HCT116 (cell line): Measurements from ENCODE around the gene CPT1C. TPM values are rescaled to one million over a fixed set of nuclear protein-coding genes. Genes with fewer than 3 reads are reported as not detected.
A peak's percentile ranks its signal among the peaks of the same experiment; 100 is the strongest.

Experiments used
- ATAC-seq: fragments of 200-7000 bp; cut with Tn5 transposase; 2 replicates; pipeline ENCODE4 v1.9.1; 2020; ENCODE audit warnings: mild to moderate bottlenecking, moderate library complexity
- BruUV-seq: library from RNA; stranded (reverse); fragments of 400-500 nt; replicated peaks from 2 replicates; lab custom pipeline; 2021; lab: Mats Ljungman, UMichigan
- CTCF ChIA-PET: fragments of 300-600 bp; sonication (Branson Sonifier 250); formaldehyde crosslinking; loops from one replicate; lab custom pipeline; 2021; ENCODE audit warnings: antibody characterized with exemption; lab: Charles Lee
- POLR2A ChIA-PET: fragments of 300-600, 350-600 bp; sonication (Branson Sonifier 250); formaldehyde crosslinking; loops from one replicate; lab custom pipeline; 2021; ENCODE audit warnings: antibody characterized with exemption; lab: Charles Lee
- RAD21 ChIA-PET, 2 experiments: fragments of 300-600 bp; sonication (Branson Sonifier 250); formaldehyde crosslinking; loops; one replicate each; lab custom pipeline; 2023; ENCODE audit warnings: low total read pairs in 2 of 2; ENCODE audit not compliant: uncharacterized antibody in 2 of 2, unreplicated experiment in 2 of 2, low non-redundant PET in 1 of 2; lab: Charles Lee
- DNase-seq: peaks from one replicate; pipeline ENCODE4 v3.0.0-alpha.2; 2010; ENCODE audit warnings: low read depth, low spot score
- H2AFZ ChIP-seq: fragments of 200-600 bp; shearing (Covaris generic), sonication (generic); 2 replicates; pipeline ENCODE4 v1.6.1; 2017; ENCODE audit warnings: low read depth, mixed run types, mixed read lengths, antibody characterized with exemption, low read length; ENCODE audit not compliant: poor library complexity, severe bottlenecking
- H3K27ac ChIP-seq: 2 replicates; pipeline ENCODE4 v1.5.1; 2012; ENCODE audit warnings: low read depth, low read length
- H3K27me3 ChIP-seq: fragments of 200-600 bp; sonication (generic); 2 replicates; pipeline ENCODE4 v1.6.1; 2016; ENCODE audit warnings: mixed run types, low read length, mixed read lengths; ENCODE audit not compliant: insufficient read depth
- H3K36me3 ChIP-seq, 2 experiments: fragments of 200-500 bp in 1 of 2; fragments of 200-600 bp in 1 of 2; sonication (Bioruptor generic) in 1 of 2; sonication (generic) in 1 of 2; 2 replicates each; pipeline versions ENCODE4 v1.5.1 to v1.6.1; 2014 to 2016; ENCODE audit warnings: low read length in 2 of 2, inconsistent platforms in 1 of 2, mixed read lengths in 1 of 2, mixed run types in 1 of 2; ENCODE audit not compliant: insufficient read depth in 2 of 2, control insufficient read depth in 1 of 2
- H3K4me1 ChIP-seq, 2 experiments: fragments of 200-600 bp in 1 of 2; sonication (generic) in 1 of 2; 2 replicates each; pipeline versions ENCODE4 v1.5.1 to v1.6.1; 2012 to 2017; ENCODE audit warnings: low read length in 2 of 2, inconsistent platforms in 1 of 2, mild to moderate bottlenecking in 1 of 2, mixed read lengths in 1 of 2, mixed run types in 1 of 2, moderate library complexity in 1 of 2; ENCODE audit not compliant: insufficient read depth in 2 of 2, control insufficient read depth in 1 of 2
- H3K4me2 ChIP-seq: fragments of 200-600 bp; sonication (generic); 2 replicates; pipeline ENCODE4 v1.6.1; 2017; ENCODE audit warnings: mixed run types, low read length, mixed read lengths
- H3K4me3 ChIP-seq, 2 experiments: fragments of 200-600 bp in 1 of 2; sonication (generic) in 1 of 2; replicated peaks in 1 of 2; 2 replicates each; pipeline ENCODE4 v1.5.1; 2011 to 2016; ENCODE audit warnings: low read length in 2 of 2, control low read depth in 1 of 2, low read depth in 1 of 2, mild to moderate bottlenecking in 1 of 2, mixed read lengths in 1 of 2, mixed run types in 1 of 2
- H3K79me2 ChIP-seq: fragments of 200-600 bp; sonication (generic); 2 replicates; pipeline ENCODE4 v1.6.1; 2017; ENCODE audit warnings: mild to moderate bottlenecking, mixed run types, low read length, moderate library complexity, mixed read lengths; ENCODE audit not compliant: insufficient read depth
- H3K9ac ChIP-seq: fragments of 200-600 bp; sonication (generic); 2 replicates; pipeline ENCODE4 v1.6.1; 2016; ENCODE audit warnings: low read length, mixed read lengths
- H3K9me2 ChIP-seq: fragments of 200-600 bp; sonication (generic), shearing (Covaris generic); 2 replicates; pipeline ENCODE4 v1.6.1; 2017; ENCODE audit warnings: mixed run types, mild to moderate bottlenecking, moderate library complexity; ENCODE audit not compliant: insufficient read depth
- H3K9me3 ChIP-seq, 2 experiments: fragments of 200-500 bp in 1 of 2; fragments of 200-600 bp in 1 of 2; sonication (Bioruptor generic) in 1 of 2; sonication (generic) in 1 of 2; 2 replicates each; pipeline ENCODE4 v1.6.1; 2014 to 2017; ENCODE audit warnings: low read length in 2 of 2, mixed read lengths in 2 of 2, inconsistent platforms in 1 of 2, low read depth in 1 of 2, mild to moderate bottlenecking in 1 of 2, mixed run types in 1 of 2, moderate library complexity in 1 of 2; ENCODE audit not compliant: control insufficient read depth in 1 of 2, insufficient read depth in 1 of 2
- H4K20me1 ChIP-seq: fragments of 200-600 bp; sonication (generic), shearing (Covaris generic); 2 replicates; pipeline ENCODE4 v1.6.1; 2017; ENCODE audit warnings: mixed run types, mild to moderate bottlenecking, moderate library complexity; ENCODE audit not compliant: insufficient read depth
- EGR1 ChIP-seq: IDR thresholded peaks from 2 replicates; pipeline ENCODE4 v1.6.1; 2012; ENCODE audit warnings: low read depth
- EZH2phosphoT487 ChIP-seq: fragments of 200-600 bp; IDR thresholded peaks from 2 replicates; pipeline ENCODE4 v1.6.1; 2018; ENCODE audit warnings: antibody characterized with exemption, borderline replicate concordance
- POLR2A ChIP-seq: IDR thresholded peaks from 2 replicates; pipeline ENCODE4 v1.7.0; 2011; ENCODE audit warnings: borderline replicate concordance; ENCODE audit not compliant: insufficient read depth, insufficient read length; ENCODE audit errors: extremely low read depth
- POLR2AphosphoS5 ChIP-seq: IDR thresholded peaks from 2 replicates; pipeline ENCODE4 v1.6.1; 2011; ENCODE audit warnings: mild to moderate bottlenecking, low read depth, low read length, moderate library complexity
- RAD21 ChIP-seq: IDR thresholded peaks from 2 replicates; pipeline ENCODE4 v1.6.1; 2012; ENCODE audit warnings: low read depth, mild to moderate bottlenecking
- SRF ChIP-seq: IDR thresholded peaks from 2 replicates; pipeline ENCODE4 v1.6.1; 2012; ENCODE audit warnings: low read depth
- YY1 ChIP-seq: IDR thresholded peaks from 2 replicates; pipeline ENCODE4 v1.6.1; 2011; ENCODE audit warnings: low read length, low read depth, moderate library complexity, mild to moderate bottlenecking; ENCODE audit not compliant: insufficient replicate concordance; ENCODE audit errors: extremely low read depth
- ZFX ChIP-seq: fragments of 450-650 bp; IDR thresholded peaks from 2 replicates; pipeline ENCODE4 v1.6.1; 2017
- ZNF274 ChIP-seq: fragments of 200-500 bp; sonication (Bioruptor generic); IDR thresholded peaks from 2 replicates; pipeline ENCODE4 v1.6.1; 2014; ENCODE audit warnings: mild to moderate bottlenecking, low read depth, low read length, inconsistent platforms
- intact Hi-C: fragments of 100-400 bp; cut with micrococcal nuclease; formaldehyde crosslinking; loops from 2 replicates; pipeline ENCODE4 v1.10.0; 2022
- total RNA-seq: library from RNA; stranded (reverse); gene quantifications from one replicate; pipeline ENCODE4 v1.2.1, GENCODE V29; 2021; ENCODE audit not compliant: unreplicated experiment
- TF ChIP-seq, protein P1 (sequence below): IDR thresholded peaks from 2 replicates; pipeline ENCODE4 v1.6.1; 2011; ENCODE audit warnings: mild to moderate bottlenecking, low read length, moderate library complexity; ENCODE audit not compliant: insufficient replicate concordance; ENCODE audit errors: extremely low read depth
- TF ChIP-seq, protein P2 (sequence below): IDR thresholded peaks from 2 replicates; pipeline ENCODE4 v1.6.1; 2012
- TF ChIP-seq, protein P3 (sequence below): IDR thresholded peaks from 2 replicates; pipeline ENCODE4 v1.6.1; 2012; ENCODE audit warnings: low read depth
- TF ChIP-seq, protein P4 (sequence below), 3 experiments: fragments of 200-600 bp in 1 of 3; sonication (generic) in 1 of 3; IDR thresholded peaks in 2 of 3; conservative IDR thresholded peaks in 1 of 3; 2 replicates each; pipeline ENCODE4 v1.5.1; 2012 to 2017; ENCODE audit warnings: low read depth in 2 of 3, low read length in 2 of 3, antibody characterized with exemption in 1 of 3, borderline replicate concordance in 1 of 3, control low read depth in 1 of 3, mild to moderate bottlenecking in 1 of 3, mixed read lengths in 1 of 3, mixed run types in 1 of 3, moderate library complexity in 1 of 3; ENCODE audit not compliant: insufficient read depth in 1 of 3

CPT1C gene
- total RNA-seq, 1 experiment from 2014 or later, result 12.0 TPM

DNA sequence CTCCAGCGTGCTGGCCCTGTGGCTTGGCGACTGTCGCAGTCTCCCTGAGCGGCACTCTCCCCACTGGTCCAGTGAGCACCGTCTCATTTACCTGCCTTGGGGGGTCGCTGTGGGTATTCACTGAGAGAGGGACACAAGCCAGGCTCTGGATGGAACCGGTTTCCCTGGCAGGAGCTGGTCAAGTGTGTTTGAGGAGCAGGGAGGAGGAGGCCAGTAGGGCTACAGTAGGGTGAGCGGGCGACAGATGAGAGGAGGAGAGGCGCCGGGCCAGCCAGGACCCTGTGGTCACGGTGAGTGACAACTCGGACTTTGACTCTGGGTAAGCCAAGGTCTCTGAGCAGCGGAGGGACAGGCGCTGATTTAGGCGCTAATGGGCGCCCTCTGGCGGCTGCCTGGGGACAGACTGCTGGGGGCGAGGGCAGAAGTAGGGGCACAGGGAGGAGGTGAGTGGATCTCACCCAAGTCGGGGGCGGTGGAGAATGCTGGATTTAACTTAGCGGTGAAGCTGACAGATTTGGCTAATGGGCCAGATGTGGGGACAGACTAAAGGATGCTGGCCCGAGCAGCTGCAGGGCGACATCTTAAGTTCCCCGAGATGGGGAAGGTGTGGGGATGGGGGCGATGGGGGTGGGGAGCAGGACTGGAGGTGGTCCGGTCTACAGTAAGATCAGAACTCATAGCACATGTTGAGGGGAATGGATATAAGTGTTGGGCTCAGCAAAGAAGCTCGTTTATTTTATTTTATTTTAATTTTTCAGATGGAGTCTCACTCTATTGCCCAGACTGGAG is 18.6 kb upstream of the CPT1C start (continued):
- TF ChIP-seq EGR1 (no peak), EZH2phosphoT487 (no peak)

DNA sequence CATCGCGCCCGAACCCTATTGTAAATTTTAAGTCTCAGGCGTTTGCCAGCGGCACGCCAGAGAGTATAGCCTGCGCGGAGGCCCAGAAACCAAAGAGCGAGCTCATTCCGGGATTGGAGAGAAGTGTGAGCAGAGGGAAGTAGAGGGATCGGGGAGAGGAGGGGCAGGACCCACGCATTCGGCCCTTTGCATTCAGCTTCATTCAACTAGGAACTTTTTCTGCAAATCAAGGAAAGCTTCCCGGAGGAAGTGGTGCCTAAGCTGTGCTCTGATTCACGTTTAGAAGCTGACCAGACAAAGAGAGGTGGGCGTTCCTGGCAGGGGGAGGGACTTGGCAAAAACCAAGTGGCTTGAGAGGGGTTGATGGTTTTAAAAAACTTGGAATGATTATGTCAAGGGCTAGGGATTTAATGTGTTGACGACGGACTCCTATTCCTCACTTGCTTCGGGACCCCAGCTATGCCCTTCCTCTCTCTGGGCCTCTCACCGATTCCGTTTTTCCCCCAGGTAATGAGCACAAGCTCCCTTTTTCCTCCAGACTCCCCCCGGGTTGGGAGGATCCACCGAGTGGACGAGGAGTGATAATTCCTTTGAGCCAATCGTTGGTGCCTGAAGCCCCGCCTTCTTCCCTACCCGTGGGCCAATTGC is 14.7 kb upstream of the CPT1C start:
- H3K9ac ChIP-seq, result peak overlapping the region; percentile 99
- H3K9me3 ChIP-seq, result no peaks in the 10 kb centered on the region
- ChIA-PET POLR2A (interaction anchor here (0.7 to 4.3 kb wide), 23 partner anchors 11 to 683 kb away, joined by 3 to 92 read pairs (median 4); partner anchors contain the start of genes ALDH16A1, AP2A1, ATF5 and BCL2L12), CTCF (interaction anchor here (0.9 to 3.4 kb wide), 10 partner anchors 10 to 130 kb away, joined by 3 to 19 read pairs (median 3); partner anchors contain the start of genes BCL2L12, IRF3, NOSIP and PRR12), RAD21 (interaction anchor here in 1 of 2 experiments (0.5 to 1.3 kb wide), 3 partner anchors 36 to 683 kb away, joined by 3 to 6 read pairs (median 5); partner anchors contain the start of genes PRR12, RRAS and RUVBL2)
- peak overlapping the region; percentile 27 for H2AFZ ChIP-seq
- intact Hi-C loops, result loop anchor here (1.0 to 5.0 kb wide), 4 partner anchors 36 to 173 kb away; partner anchors contain the start of genes PRR12 and RRAS
- ATAC-seq, result peak; percentile 37
- H3K79me2 ChIP-seq, result peaks cover 42% of the 10 kb centered on the region
- peak overlapping the region; percentile 95 for H3K27ac ChIP-seq
- peaks cover 36 to 53% of the 10 kb centered on the region in 2 experiments for H3K4me1 ChIP-seq
- peak overlapping the region; percentile 55 to 93 for H3K4me3 ChIP-seq
- peaks cover 19% of the 10 kb centered on the region; the same call in 1 of the 2 replicates for H4K20me1 ChIP-seq
- H3K4me2 ChIP-seq, result peak overlapping the region; percentile 98
- peak; percentile 97 for DNase-seq
- TSS peak; percentile 100 for BruUV-seq
- H3K36me3 ChIP-seq, result peaks cover 2 to 9% of the 10 kb centered on the region in 2 experiments; a peak in 2 of 4 replicates
- no peaks in the 10 kb centered on the region for H3K27me3 ChIP-seq
- no peaks in the 10 kb centered on the region for H3K9me2 ChIP-seq
- TF ChIP-seq POLR2AphosphoS5 (peak; percentile 98), EGR1 (peak; percentile 64), POLR2A (peak; percentile 96), YY1 (peak; percentile 4), ZFX (peak; percentile 17; the same call in 1 of the 2 replicates), RAD21 (no peak), EZH2phosphoT487 (no peak), SRF (no peak), ZNF274 (no peak)
- TF ChIP-seq, protein P1, sequence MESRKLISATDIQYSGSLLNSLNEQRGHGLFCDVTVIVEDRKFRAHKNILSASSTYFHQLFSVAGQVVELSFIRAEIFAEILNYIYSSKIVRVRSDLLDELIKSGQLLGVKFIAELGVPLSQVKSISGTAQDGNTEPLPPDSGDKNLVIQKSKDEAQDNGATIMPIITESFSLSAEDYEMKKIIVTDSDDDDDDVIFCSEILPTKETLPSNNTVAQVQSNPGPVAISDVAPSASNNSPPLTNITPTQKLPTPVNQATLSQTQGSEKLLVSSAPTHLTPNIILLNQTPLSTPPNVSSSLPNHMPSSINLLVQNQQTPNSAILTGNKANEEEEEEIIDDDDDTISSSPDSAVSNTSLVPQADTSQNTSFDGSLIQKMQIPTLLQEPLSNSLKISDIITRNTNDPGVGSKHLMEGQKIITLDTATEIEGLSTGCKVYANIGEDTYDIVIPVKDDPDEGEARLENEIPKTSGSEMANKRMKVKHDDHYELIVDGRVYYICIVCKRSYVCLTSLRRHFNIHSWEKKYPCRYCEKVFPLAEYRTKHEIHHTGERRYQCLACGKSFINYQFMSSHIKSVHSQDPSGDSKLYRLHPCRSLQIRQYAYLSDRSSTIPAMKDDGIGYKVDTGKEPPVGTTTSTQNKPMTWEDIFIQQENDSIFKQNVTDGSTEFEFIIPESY, result no peak
- TF ChIP-seq, protein P2, sequence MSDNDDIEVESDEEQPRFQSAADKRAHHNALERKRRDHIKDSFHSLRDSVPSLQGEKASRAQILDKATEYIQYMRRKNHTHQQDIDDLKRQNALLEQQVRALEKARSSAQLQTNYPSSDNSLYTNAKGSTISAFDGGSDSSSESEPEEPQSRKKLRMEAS, result peak; percentile 63; the same call in 1 of the 2 replicates
- TF ChIP-seq, protein P3, sequence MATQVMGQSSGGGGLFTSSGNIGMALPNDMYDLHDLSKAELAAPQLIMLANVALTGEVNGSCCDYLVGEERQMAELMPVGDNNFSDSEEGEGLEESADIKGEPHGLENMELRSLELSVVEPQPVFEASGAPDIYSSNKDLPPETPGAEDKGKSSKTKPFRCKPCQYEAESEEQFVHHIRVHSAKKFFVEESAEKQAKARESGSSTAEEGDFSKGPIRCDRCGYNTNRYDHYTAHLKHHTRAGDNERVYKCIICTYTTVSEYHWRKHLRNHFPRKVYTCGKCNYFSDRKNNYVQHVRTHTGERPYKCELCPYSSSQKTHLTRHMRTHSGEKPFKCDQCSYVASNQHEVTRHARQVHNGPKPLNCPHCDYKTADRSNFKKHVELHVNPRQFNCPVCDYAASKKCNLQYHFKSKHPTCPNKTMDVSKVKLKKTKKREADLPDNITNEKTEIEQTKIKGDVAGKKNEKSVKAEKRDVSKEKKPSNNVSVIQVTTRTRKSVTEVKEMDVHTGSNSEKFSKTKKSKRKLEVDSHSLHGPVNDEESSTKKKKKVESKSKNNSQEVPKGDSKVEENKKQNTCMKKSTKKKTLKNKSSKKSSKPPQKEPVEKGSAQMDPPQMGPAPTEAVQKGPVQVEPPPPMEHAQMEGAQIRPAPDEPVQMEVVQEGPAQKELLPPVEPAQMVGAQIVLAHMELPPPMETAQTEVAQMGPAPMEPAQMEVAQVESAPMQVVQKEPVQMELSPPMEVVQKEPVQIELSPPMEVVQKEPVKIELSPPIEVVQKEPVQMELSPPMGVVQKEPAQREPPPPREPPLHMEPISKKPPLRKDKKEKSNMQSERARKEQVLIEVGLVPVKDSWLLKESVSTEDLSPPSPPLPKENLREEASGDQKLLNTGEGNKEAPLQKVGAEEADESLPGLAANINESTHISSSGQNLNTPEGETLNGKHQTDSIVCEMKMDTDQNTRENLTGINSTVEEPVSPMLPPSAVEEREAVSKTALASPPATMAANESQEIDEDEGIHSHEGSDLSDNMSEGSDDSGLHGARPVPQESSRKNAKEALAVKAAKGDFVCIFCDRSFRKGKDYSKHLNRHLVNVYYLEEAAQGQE, result no peak
- TF ChIP-seq, protein P4, sequence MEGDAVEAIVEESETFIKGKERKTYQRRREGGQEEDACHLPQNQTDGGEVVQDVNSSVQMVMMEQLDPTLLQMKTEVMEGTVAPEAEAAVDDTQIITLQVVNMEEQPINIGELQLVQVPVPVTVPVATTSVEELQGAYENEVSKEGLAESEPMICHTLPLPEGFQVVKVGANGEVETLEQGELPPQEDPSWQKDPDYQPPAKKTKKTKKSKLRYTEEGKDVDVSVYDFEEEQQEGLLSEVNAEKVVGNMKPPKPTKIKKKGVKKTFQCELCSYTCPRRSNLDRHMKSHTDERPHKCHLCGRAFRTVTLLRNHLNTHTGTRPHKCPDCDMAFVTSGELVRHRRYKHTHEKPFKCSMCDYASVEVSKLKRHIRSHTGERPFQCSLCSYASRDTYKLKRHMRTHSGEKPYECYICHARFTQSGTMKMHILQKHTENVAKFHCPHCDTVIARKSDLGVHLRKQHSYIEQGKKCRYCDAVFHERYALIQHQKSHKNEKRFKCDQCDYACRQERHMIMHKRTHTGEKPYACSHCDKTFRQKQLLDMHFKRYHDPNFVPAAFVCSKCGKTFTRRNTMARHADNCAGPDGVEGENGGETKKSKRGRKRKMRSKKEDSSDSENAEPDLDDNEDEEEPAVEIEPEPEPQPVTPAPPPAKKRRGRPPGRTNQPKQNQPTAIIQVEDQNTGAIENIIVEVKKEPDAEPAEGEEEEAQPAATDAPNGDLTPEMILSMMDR (IDR thresholded peaks at IDR 0.05 in 2 of 3, conservative IDR thresholded peaks at IDR 0.05 in 1 of 3; ENCODE audit: borderline replicate concordance in 1 of 3, insufficient read depth in 1 of 3, low read depth in 2 of 3, low read length in 2 of 3), result no peak
